GM18951 (cell line): ENCODE data around the gene ZFP92.

Experiments
- POLR2A ChIP-seq: IDR thresholded peaks from 4 replicates; pipeline ENCODE4 v1.6.1; 2011; ENCODE audit warnings: mild to moderate bottlenecking; ENCODE audit not compliant: insufficient read length, insufficient read depth; ENCODE audit errors: extremely low read depth
- in situ Hi-C: fragments of 300-500 bp; cut with MboI; formaldehyde crosslinking; loops from one replicate; pipeline ENCODE4 v1.12.0; 2022; ENCODE audit warnings: low sequenced_read_pairs, mixed read lengths, inconsistent platforms; ENCODE audit not compliant: unreplicated experiment

The ZFP92 gene

DNA sequence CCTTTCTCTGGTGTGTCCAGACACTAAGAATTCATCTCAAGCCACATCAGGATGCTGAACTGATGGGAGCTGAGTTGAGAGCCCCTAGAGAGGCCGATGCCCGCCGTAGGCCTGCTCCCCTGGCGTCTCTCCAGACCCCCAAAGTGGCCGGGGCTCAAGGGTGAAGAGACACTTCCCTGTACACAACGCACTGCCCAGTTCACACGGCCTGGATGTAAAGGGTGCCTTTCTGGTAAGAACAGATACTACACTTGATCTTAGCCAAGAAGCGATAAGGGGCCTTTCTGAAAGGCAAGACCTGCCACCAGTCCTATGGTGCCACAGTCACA is 39.6 kb downstream of the ZFP92 start:
- in situ Hi-C loops: no loop called here
- no peak for TF ChIP-seq POLR2A

DNA sequence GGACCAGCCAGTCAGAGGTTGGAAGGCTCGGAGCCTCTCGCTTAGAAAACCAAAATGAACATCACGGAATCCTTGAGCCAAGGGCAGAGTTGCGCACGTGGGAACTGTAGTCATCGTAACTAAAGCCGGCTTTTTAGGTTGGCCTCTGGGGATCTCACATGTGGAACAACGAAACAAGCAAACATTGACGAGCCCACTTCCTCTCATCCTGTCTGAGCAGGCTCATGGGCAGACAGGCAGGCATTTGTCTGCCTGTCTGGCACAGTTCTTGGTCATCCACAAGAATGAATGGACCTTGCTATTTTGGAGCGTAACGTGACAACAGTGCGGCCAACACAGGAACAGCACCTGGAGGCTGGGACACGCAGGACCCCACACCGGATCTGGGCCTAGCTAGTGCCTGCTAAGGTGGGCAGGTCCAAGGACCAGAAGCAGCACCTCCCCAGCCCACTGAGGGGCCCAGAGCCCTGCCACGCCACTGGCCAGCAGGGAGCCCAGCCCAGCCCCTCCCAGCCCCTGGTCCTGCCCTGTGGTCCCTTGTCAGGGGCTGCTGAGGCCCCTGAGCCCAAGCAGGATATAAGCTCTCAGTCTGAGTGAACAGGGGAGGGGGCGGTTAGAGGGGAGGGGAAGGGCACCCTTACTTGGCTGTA is 43.8 kb downstream of the ZFP92 start:
- in situ Hi-C loops: no loop called here

DNA sequence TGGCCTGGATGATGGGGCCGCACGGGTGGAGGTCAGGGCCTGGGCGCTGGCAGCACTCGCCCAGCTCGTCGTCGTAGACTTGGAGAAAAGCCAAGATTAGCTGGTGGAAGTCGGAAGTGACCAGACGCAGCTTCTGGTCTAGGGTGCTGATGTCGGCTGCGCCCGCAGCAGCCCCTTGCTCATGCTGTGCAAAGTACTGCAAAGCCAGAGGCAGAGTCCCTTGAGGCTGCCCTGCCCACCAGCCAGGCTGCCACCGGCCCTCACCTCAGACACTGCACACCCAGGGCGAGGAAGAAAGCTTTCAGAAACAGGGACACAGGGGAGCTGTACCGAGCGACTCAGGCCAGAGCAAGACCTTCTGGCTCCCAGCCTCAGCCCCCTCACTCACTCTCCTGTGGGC is 44.3 kb downstream of the ZFP92 start:
- in situ Hi-C loops: no loop called here
- no peak for TF ChIP-seq POLR2A

More for the DNA sequence above, 43.8 kb downstream of the ZFP92 start:
- TF ChIP-seq POLR2A: no peak

DNA sequence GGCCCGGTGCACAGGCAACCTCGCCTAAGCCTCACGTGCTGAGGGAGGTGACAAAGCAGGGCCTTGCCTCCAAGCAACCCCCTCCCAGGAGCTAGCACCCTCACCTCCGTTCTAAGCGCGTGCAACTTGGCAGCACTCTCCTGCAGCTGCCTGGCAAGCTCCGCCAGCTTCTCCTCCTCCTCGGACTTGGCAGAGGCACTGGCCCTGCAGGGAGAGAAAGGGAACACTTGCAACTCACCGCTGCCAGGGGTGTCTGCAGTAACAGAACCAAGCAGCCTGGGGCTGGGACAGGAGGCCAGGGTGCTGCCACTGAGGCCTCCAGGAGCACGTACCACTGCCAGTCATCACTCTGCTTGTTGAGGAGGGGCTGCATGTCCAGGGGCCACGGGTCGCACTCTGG is 44.9 kb downstream of the ZFP92 start:
- no peak for TF ChIP-seq POLR2A
- in situ Hi-C loops: no loop called here

DNA sequence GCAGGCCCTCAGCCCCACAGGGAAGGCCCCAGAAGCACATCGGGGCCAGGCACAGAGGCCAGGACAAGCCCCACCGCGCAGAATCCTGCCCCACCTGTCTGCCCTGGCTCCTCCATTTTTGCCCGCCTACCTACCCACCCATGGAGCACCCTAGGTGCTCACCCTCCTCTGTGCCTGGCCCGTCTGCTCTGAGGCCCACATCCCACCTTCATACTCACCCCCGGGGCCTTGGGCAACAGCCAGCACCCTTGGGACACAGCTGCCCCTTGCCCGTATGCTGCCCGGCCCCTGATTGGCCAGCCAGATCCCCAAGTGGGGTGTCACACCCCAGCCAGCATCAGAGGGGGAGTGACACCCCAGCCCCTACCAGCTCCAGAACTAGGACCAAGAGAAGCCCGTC is 45.4 kb downstream of the ZFP92 start:
- in situ Hi-C loops: no loop called here

DNA sequence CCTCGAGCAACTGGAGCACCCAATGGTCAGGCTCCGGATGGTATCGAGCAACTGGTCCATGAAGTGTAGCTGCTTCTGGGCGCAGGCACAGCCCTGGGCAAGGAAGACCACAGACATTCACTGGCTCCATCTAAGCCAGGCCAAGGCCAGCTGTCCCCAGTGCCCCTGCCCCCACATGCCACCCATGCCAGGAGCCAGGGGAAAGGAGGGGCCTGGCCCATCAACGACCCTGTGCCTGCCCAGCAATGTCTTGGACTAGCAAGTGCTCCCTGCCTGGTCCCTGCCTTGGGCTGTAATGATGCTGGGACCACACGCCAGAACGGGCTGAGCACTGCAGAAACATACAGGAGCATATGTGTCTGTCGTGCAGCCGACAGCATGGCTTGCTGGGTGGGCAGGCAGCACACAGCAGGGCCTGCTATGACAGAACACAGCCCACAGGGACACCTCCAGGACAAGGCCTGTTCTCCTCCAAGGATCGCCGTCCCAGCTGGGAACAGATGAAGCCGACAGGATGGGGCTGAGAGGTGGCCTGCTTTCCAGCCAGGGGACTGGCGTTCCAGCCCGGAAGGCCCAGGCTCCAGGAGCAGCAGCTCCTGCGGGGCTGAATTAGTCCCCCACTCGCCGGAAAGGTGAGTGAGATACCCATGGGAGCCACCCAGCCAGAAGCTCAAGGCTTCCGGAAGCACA is 46.0 kb downstream of the ZFP92 start:
- no peak for TF ChIP-seq POLR2A
- in situ Hi-C loops: no loop called here

More for the DNA sequence above, 45.4 kb downstream of the ZFP92 start:
- no peak for TF ChIP-seq POLR2A

DNA sequence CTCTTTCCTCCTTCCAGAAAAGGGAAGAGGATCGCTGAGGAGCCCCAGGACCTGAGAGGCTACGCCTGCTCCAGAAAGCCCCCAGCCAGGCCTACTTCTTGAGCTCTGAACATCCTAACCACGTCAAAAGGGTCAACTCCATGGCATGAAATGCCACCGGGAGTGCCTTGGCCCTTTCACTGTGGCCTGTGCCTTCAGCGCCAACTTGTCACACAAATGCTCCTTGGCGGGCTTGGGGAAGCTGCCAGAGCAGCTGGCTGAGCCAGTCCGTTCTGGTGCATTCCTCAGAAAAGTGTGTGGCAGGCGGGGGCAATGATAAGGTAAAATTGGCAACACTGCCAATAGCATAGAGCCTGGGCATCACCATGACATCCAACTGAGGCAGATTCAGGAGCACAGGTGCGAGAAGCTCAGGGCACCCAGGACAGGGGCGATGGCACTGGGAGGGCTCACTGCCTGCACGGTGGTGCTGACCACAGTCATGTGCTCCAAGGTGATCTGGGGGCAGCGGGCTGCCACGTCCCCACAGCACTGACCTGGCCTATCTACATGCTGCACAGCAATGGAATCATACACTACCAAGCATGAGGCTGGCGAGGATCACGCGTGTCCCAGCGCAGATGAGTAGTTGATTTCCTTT is 46.7 kb downstream of the ZFP92 start:
- in situ Hi-C loops: no loop called here
- no peak for TF ChIP-seq POLR2A

DNA sequence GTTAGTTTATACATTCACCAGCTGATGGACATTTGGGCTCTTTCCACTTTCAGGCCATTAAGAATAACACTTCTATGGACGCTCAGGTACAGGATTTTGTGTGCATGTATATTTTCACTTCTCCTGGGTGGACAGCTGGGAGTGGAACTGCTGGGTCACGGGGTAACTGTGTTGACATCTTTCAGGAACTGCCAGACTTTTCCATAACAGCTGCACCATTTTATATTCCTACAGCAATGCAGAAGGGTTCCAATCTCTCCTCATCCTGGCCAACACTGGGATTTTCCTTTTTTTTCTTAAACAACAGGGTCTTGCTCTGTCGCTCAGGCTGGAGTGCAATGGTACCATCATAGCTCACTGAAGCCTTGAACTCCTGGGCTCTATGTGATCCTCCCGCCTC is 47.2 kb downstream of the ZFP92 start:
- TF ChIP-seq POLR2A: no peak
- in situ Hi-C loops: no loop called here

DNA sequence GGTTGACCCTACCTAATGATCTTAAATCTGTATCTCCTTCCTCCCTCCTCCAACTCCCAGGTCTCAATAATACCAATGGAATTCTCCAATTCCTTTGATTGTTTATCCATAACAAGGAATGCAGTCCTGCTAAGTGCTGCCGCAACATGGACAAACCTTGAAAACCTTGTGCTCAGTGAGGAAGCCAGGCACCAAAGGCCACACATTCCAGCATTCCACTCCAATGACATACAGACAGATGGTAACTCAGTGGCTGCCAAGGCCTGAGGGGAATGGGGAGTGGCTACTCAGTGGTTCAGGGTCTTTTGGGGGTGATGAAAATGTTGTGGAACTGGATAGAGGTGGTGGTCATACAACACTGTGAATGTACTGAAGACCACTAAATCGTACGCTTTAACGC is 48.7 kb downstream of the ZFP92 start:
- no peak for TF ChIP-seq POLR2A

DNA sequence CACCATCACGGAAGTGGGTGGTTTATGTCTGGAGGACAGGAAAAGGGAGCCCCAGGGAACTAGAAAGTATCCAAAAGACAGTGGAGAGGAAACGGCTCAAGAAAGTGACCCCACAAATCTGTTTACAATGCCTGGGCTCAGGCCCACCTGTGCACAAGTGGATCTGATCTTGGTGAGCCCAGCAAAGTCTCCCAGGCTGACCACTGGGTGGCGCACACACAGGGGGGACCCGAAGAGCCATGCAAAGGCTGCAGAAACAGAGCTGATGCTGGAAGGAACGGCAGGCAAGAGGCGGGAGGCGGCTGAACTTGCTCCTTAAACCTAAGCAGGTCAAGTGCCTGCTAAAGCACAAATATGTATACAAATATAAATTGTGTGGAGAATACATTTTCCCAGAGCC is 49.6 kb downstream of the ZFP92 start:
- TF ChIP-seq POLR2A: no peak
- in situ Hi-C loops: no loop called here

More for the DNA sequence above, 48.7 kb downstream of the ZFP92 start:
- in situ Hi-C loops: no loop called here
